Stomach (tissue), 4 donors: ENCODE data around the gene BASP1.

ENCODE experiments used
- EP300 ChIP-seq: sonication (generic); formaldehyde crosslinking; IDR thresholded peaks from one replicate; pipeline ENCODE4 v1.6.1; 2017; ENCODE audit warnings: antibody characterized with exemption
- POLR2A ChIP-seq, 4 donors: fragments of 450-650 bp; IDR thresholded peaks; one replicate each; pipeline ENCODE4 v1.6.1; 2016; ENCODE audit warnings: antibody characterized with exemption in 4 of 4, control low read depth in 2 of 4, mild to moderate bottlenecking in 1 of 4, moderate library complexity in 1 of 4
- TF ChIP-seq, protein P1 (sequence below), 7 experiments: fragments of 450-650 bp in 4 of 7; fragments of 200-600 bp in 3 of 7; sonication (generic) in 3 of 7; IDR thresholded peaks; one replicate each; pipeline ENCODE4 v1.5.1; 2016 to 2019; ENCODE audit warnings: antibody characterized with exemption in 7 of 7, control low read depth in 2 of 7, mild to moderate bottlenecking in 1 of 7

DNA sequence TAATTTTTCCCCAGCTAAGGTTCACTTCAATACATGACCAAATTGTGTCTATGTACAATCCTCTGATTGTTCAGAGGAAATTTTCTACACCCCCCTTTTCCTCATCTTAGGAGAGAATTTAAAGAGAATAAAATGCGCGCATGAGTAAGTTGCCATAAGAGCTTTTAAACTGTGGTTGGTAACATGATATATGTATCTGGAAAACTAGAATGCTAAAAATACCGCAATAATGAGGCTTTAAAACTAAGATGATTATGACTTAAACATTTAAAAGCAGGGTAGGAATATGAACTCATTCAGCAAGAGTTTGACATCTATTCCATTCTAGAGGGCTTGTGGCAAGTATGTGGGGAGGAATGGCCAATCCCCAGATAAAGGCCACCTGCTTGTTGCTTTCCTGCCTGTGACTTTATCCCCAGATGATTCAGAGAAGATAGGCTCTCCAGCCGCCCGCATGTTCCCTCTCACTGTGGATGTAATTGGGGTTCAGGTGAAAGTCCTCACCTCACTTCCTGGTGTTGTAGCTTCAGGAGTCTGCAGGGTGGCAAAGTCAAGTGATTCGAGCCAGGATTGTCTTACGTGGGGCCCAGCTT is 26.5 kb upstream of the BASP1 start:
- TF ChIP-seq, protein P1, sequence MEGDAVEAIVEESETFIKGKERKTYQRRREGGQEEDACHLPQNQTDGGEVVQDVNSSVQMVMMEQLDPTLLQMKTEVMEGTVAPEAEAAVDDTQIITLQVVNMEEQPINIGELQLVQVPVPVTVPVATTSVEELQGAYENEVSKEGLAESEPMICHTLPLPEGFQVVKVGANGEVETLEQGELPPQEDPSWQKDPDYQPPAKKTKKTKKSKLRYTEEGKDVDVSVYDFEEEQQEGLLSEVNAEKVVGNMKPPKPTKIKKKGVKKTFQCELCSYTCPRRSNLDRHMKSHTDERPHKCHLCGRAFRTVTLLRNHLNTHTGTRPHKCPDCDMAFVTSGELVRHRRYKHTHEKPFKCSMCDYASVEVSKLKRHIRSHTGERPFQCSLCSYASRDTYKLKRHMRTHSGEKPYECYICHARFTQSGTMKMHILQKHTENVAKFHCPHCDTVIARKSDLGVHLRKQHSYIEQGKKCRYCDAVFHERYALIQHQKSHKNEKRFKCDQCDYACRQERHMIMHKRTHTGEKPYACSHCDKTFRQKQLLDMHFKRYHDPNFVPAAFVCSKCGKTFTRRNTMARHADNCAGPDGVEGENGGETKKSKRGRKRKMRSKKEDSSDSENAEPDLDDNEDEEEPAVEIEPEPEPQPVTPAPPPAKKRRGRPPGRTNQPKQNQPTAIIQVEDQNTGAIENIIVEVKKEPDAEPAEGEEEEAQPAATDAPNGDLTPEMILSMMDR (IDR thresholded peaks at IDR 0.05): no peak
- TF ChIP-seq POLR2A (IDR thresholded peaks at IDR 0.05) (no peak), EP300 (no peak)
